ENCODE data around the gene ZNF629.
"Not testable (repeated sequence)": the region's sequence is repeated elsewhere in the genome, so short reads cannot be mapped to it uniquely, and the experiment has no call there.

Gene ZNF629
- total RNA-seq, result 2.2 to 4.0 reads per million in 2 donors

DNA sequence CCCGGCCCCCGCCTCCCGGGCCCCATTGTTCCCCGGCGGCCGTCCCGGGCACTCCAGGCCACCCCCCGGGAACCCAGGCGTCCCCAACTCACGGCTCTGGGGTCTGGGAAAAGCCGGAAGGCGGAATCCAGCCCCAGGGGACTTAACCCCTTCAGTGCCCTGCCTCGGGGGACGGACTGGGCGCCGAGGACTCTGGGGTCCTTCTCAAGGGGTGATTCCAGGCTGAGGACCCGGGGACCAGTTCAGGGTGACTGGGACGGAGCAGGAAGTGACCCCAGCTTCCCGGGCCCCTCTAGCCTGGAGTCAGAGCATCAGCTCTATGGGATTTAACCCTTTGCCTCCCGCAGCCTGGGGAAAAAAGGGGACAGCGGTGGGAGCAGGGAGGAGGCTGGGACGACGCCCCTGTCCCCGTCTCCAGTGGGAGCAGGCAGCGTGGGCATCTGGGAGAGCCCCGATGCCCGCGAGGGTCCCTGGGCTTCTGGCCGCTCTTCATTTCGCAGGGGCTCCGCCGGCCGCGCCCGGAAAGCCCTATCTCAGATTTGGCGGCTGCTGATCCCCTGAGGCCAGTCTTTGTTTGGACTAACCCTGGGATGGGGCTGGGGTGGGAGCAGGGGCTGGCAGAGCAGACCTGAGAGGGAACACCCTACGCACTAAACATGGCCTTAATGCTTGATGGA lies at the start of gene ZNF629:
ZNF629 (minus strand) TSS at position 270 of the 677 bp plus-strand sequence. CDS start 2,723 bp downstream, outside the sequence.
- DNase-seq, result no peak

DNA sequence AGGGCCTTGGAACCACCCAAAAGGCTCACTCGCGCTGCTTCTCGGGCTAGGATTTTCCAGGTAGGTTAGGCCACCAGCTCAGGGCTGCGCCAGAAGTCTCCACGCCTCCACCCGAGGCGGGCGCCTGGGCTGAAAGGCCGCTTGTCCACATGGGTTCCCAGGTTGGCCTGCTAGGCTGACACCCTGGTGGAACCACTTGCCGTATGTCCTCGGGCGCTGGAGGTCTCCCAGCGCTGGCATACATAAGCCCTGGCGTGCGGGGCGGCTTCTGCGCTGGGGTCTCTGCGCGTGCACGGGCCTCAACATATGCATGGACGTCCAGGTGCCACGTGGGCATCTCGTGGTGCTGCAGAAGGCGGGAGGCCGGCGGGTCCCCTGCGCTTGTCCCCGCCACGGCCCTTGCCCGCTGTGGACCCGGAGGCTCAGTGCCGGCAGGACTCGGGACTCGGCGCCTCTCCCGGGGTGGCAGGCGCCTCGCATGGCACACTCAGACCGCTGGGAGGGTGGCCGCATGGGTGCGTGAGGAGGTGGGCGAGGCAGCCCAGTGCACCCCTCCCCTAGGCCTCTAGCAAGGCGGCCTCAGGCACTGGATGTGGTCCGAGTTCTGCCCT lies 47.2 kb upstream of the ZNF629 start:
- DNase-seq, result no peak

DNA sequence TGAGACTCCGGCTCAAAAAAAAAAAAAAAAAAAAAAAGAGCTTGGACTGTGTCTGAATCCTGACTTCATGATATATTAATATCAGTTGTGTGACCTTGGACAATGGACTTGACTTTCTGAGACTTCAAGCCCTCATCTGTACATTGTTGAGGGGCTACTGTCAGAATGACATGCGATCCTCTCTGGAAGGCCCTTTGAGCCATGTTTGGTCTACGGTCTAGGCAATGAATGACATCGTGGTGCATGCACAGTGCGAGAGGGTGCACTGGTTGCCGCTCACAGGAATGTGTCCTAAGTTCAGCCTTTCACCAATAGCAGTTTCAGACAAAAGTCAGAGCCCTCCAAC lies 43.0 kb upstream of the ZNF629 start:
- no peak for DNase-seq

DNA sequence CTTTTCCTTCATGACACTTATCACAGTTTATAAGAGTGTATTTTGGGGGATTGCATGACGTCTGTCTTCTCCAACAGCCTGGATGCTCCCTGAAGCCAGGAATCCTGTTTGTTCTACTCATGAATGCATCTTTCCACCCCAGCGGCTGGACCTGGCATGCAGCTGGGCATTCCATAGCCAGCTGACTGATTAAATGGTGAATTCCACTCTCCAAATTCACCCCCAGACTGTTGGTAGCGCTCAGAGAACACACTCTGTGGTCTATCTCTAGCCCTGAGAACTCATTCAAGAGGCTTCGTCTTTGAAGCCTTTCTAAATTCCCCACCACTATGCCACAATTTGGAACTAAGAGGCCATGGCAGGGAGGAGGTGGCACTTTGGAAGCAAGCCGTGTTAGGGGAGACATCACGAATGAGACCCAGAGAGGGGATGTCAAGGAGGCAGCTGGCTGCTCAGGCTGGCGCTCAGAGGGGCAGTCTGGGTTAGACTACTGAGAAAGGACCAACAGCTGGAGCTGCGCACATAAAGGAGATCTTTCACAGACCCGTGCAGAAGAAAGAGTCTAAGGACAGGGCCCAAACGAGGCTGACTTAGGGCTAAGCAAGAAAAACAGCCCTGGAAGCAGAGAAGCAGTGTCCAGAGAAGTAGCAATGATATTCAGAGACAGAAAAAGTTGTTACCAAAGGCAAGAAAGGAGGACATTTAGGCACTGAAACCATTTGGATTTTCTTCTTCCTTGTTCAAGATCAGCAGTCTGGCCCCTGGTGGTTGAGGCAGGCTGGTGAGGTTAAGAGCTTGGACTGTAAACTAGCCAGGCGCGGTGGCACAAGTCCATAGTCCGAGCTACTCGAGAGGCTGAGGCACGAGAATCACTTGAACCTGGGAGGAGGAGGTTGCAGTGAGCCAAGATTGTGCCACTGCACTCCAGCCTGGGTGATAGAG lies 42.4 kb upstream of the ZNF629 start:
- no peak for DNase-seq

DNA sequence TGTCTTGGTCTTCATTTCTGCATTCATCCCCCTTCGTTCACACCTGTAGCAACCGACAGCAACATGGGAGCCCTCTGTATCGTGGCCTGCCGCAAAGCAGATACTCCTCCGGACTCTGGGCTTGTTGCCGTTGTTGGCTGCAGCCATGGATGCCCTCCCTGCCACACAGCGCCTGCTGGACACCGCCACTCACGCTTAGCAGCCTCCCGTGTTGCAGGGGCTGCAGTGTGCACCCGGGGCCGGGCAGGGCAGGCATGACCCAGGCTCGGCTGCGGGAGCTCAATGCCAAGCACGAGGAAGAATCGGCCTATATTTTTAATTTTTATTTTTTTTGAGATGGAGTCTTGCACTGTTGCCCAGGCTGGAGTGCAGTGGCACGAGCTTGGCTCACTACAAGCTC lies 34.9 kb upstream of the ZNF629 start:
- DNase-seq, result no peak

DNA sequence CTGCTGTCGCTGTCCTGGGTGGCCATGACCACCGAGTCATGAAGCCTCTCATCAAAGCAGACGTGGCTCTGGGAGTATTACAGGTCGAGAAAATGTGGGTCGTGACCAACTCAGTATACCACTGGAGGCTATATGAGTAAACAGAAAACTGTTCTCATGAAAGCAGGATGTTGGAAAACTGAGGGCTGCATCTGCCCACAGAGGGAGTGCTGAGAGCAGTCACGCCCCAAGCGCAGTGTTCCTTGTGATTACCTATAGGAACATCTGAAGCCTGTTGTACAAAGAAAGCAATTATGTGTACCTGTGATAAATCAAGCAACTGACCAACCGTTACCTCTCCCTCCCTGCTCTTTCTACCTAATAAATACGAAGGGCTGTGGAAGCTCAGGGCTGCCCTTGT lies 34.4 kb upstream of the ZNF629 start:
- not testable (repeated sequence) for DNase-seq

DNA sequence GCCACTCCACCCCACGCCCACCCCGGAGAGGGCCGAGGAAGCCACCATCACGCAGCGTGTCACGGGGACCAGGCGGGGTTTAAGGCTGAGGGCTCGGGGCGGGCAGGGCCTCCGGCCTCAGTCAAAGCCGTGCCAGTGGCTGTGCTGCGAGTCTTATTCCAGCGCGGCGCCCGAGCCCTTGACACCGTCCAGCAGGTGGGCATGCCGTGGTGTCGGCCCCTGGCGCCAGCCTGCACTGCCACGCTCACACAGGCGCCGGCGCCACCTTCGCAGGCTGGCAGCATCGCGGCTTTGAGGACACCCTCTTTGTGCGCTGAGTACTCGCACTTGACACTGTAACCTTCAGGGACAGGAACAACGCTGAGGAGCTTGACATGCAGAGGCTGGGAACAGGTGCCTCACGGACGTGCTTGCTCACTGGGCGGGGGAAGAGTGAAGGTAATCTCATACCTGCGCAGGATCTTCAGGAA lies 34.0 kb upstream of the ZNF629 start:
- DNase-seq, result no peak

DNA sequence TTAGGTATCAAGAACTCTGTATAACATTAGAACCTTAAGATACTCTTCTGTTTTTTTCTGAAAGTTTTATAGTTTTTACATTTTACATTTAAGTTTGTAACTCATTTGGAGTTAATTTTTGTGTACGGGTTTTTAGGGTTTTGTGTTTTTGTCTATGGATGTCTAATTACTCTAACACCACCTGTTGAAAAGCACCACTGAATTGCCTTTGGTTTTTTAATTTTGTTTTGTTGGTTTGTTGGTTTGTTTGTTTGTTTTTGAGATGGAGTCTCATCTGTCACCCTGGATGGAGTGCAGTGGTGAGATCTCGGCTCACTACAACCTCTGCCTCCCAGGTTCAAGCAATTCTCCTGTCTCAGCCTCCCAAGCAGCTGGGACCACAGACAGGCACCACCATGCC lies 29.8 kb upstream of the ZNF629 start:
- DNase-seq, result no peak

DNA sequence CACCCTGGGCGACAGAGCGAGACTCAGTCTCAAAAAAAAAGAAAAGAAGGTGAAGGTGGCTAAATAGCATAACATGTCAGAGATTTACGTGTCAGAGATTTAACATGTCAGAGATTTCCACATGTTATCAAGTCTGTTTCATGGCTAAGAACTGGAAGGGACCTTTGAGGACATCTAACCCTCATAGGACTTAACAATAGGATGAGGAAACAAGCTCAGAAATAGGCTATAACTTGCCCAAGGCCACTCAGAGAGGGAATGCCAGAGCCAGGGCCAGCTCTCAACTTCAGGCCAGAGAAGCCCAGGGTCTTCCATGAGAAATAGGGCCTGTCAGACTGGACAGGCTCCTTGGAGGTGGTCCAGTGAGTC lies 26.8 kb upstream of the ZNF629 start:
- DNase-seq, result no peak

DNA sequence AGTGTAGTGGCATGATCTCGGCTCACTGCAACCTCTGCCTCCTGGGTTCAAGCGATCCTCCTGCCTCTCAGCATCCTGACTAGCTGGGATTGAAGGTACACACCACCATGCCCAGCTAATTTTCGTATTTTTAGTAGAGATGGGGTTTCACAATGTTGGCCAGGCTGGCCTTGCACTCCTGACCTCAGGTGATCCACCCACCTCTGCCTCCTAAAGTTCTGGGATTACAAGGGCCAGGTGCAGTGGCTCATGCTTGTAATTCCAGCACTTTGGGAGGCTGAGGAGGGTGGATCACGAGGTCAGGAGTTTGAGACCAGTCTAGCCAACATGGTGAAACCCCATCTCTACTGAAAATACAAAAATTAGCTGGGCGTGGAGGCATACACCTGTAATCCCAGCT lies 22.7 kb upstream of the ZNF629 start:
- DNase-seq, result not testable (repeated sequence)

DNA sequence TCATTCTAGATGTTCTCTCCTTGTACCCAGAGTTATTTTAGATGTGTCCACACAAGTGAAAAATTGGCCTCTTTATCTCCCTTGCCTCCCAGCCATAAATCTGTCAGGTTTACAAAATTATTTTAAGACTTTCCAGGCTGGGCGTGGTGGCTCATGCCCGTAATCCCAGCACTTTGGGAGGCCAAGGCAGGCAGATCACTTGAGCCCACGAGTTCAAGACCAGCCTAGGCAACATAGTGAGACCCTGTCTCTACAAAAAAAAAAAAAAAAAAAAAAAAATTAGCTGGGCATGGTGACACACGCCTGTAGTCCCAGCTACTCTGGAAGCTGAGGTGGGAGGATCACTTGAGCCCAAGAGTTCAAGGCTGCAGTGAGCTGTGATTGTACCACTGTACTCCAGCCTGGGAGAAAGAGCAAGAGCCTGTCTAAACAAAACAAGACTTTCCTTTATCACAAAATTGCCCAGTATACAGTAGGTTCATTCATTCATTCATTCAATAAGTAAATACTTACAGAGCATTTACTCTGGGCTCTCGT lies 22.0 kb upstream of the ZNF629 start:
- DNase-seq, result not testable (repeated sequence)

DNA sequence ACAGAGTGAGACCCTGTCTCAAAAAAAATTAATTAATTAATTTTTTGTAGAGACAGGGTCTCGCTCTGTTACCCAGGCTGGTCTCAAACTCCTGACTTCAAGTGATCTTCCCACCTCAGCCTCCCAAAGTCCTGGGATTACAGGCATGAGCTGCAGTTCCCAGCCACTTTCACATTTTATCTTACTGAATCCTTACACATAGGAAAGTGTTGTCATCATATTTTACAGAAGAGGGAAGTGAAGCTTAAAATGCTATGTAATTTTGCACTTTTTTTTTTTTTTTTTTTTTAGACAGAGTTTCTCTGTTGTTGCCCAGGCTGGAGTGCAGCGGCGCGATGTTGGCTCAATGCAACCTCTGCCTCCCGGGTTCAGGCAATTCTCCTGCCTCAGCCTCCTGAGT lies 21.1 kb upstream of the ZNF629 start:
- no peak for DNase-seq

DNA sequence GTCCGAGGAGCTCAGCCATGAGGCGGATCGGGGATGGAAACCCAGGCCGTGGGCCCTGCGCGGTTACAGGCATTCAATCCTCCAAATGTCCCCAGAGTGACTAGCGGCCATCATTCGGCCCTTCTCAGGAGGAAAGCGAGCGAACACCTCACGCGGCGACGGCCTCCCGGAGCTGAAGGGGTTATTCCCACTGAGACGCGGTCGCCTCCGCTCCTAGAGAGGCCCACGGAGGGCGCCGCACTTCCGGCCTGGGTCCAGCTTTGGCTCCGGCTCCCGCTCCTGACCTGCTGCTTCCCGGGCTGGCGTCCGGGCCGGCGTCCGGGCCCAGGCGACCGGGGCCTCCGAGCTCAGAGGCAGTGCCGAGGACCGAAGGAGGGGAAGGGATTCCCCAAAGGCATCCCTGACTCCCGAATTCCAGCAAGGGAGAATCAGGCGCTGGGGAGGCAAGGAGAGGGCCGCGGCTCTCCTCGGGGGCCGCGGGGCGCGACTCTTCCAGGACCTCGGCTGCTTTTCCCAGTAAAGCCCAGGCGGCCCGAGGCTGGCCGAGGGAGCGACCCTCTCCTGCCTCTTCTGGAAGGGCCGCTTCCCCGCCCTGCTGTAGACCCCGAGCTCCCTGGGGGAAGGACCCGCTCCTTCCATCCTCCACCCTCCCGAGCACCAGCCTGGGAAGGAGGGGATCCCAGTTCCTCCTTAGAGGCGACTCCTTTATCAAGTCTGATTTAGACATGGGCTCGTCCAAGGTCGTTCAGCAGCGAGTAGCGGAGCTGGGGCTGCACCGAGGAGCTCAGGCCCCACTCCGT lies 18.6 kb upstream of the ZNF629 start:
- DNase-seq, result peak in 3 of 5 experiments; percentile 25 to 38 (median 26)

DNA sequence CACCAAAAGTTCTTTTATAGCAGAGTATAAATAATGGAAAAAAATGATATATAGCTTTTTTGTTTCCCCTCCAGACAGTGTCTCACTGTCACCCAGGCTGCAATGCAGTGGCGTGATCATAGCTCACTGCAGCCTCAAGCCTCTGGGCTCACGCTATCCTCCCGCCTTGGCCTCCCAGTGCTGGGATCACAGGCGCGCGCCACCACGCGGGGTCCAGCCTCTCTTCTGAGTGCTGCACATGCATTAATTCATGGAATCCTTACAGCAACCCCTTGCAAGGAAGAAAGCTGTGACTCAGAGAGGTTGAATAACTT lies 18.0 kb upstream of the ZNF629 start:
- DNase-seq, result no peak

DNA sequence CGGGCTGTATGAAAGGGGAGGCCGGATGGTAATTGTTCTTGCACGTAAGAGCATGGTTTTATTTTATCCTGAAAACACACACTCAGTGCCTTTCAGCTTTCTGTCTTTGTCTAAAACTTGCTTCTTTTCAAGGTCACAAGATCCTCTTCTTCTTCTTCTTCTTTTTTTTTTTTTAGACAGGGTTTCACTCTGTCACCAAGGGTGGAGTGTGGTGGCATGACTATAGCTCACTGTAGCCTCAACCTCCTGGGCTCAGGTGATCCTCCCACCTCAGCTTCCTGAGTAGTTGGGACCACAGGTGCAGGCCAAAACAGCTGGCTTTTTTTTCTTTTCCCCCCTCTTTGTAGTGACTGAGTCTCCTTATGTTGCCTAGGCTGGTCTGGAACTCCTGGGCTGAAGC lies 15.9 kb upstream of the ZNF629 start:
- no peak for DNase-seq

DNA sequence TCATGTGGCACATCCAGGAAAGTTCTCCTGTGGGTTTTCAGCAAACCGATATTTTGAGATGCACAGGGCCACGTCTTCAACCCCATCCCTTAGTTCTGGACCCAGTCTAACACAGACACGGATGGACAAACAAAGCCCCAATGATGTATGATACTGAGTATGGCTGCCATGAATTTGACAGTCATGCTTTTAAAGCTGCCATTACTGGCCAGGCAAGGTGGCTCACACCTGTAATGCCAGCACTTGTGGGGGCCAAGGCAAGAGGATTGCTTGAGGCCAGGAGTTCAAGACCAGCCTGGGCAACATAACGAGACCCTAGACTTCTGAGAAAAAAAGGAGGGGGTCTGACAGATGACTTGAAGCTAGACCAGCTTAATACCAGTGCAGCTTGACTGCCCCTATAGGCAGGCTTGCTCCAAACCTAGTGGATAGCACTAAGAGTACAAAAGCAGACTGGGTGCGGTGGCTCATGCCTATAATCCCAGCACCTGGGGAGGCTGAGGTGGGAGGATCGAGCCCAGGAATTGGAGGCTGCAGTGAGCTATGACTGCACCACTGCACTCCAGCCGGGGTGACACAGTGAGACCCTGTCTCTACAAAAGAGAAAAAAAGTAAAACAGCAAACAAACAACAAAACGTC lies 10.8 kb upstream of the ZNF629 start:
- no peak for DNase-seq

DNA sequence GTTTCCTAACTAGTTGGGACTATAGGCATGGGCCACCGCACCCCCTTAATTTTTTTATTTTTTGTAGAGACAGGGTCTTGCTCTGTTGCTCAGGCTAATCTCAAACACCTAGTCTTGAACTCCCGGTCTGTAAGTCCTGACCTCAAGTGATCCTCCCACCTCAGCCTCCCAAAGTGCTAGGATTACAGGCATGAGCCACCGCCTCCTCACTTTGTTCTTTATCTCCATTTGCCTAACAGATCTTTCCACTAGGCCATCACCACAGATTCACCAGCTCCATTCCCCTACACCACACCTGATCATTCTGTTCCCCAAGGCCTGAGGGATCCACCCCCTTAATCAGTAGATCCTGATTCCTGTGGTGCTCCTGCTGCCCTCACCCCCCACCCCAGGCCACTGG lies 7.6 kb upstream of the ZNF629 start:
- DNase-seq, result no peak

DNA sequence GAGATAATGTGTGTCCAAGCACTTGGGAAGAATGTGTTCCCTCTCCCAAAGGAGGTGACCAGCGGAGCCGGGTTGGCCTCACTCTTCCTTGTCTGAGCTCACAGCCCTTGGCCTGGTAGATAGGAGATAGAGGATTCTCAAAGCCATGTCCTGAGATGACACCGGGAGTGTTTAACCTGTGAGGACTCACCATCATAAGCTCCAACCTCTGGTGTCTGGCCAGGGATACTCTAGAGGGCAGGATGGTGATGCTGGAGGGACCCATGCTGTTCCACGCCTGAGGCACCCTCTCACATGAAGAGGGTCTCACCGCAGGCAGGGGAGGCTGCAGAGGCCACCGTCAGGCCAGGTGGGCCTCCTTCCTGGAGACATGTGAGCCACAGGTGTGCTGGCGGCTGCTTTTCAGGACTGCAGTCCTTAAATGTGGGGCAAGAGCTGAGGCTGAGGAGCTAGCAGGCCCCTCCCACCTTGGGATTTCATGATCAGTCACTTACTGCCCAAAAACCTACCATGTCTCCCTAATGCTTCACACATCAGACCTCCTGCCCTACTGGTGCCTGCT lies 6.6 kb upstream of the ZNF629 start:
- DNase-seq, result no peak

DNA sequence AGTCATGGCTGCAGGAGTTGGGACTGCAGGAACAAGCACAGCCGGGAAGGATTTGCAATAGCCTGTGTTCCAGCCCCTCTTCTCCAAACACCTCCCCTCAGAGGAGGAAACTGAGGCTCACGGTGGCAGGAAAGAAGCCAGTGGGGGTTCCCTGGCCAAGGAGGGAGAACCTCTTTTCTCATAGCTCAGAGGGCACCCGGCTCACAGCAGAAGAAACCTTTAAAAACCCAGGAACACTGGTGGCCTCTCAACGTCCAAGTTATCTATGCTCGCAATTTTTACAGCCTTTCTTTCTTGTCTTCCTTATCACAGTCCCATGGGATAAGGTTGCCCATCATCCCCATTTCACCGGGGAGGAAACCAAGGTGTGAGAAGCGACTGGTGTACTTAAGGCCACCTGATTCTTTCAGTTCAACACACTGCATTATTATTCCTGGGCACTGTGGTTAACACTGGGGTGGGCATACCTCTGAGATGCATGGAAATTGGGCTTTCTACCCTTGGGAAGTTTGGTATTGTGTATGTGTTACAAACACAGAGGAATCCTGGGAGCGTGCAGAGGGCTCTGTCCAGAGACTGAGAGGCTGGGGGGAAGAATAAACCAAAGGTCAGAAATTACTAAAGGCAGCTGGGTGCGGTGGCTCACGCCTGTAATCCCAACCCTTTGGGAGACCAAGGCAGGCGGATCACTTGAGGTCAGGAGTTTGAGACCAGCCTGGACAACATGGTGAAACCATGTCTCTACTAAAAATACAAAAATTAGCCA lies 791 bp upstream of the ZNF629 start:
- no peak for DNase-seq

DNA sequence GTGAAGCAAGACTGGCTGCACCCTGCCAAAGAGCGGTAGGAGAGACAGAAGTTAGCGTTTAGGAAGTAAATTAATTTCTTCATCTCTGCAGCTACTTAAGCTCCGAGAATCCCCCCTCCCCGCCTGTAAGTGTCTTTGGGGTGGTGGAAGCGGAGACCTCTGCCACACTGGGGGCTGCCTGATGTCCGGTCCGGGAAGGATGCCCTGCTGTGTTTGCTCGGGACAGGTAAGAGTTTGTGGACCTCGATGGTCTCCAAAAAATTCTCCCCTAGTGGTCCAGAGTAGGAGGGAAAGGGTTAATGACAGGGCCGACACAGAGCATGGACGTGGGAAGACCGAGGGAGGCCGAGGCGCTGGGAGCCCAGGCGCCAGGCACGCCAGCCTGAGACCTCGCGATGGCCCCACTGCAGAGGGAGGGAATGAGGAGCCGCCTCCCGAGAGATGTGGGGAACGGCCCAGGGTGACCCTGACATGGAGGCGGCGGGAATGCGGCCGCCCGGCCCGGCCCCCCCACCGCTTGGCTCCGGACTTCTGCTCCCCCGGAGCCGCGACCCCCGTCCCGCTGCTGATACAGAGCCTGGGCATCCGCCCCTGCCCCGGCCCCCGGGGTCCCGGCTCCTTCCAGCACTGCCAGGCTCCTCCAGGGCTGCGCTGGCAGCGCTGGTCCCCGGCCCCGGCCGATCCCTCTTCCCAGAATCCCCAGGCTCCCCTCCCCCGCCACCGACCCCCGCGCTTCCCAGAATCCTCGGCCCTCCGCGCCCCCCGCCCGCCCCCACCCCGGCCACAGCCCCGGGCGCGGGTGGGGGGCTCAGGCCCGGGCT lies 680 bp downstream of the ZNF629 start:
- DNase-seq, result no peak

Measured in T-helper 2 cell (primary cell).